Muscle of back (tissue), 13 donors: ENCODE data around the gene ELOVL2. TPM values are rescaled to one million over a fixed set of nuclear protein-coding genes. Genes with fewer than 3 reads are reported as not detected.
"Not testable (repeated sequence)": the region's sequence is repeated elsewhere in the genome, so short reads cannot be mapped to it uniquely, and the experiment has no call there.

Source experiments
- DNase-seq, 3 donors: peaks; one replicate each; pipeline versions ENCODE4 v3.0.0 to v3.0.0-alpha.2; 2013
- long read RNA-seq, 9 donors: transcript quantifications; one replicate each; lab custom pipeline, GENCODE V29; 2026
- polyA plus RNA-seq, 10 donors: library from polyadenylated mRNA; unstranded; fragments of 120-200 nt; gene quantifications; one replicate each; pipeline ENCODE4 v1.2.1, GENCODE V29; 2013; ENCODE audit not compliant: insufficient read length in 10 of 10

Gene ELOVL2
- polyA plus RNA-seq: 1 to 10 TPM; 2.1 to 3.7 (median 2.5) TPM
- long read RNA-seq, donor 1: 0 reads
- long read RNA-seq, donor 2: 0 reads
- long read RNA-seq, donor 3: 0 reads
- long read RNA-seq, donor 4: 0 reads
- long read RNA-seq, donor 5, partial matches to known transcripts: 0 of 1 reads
- long read RNA-seq, donor 5, other reads (novel, unspliced or antisense): 0 of 1 reads
- long read RNA-seq, donor 6: 0 reads
- long read RNA-seq, donor 7: 0 reads
- long read RNA-seq, donor 8: 0 reads
- long read RNA-seq, donor 9, partial matches to known transcripts: 0 of 2 reads
- long read RNA-seq, donor 9, other reads (novel, unspliced or antisense): 0 of 2 reads

GRCh38 chr6:11043961-11044711 lies at the start of gene ELOVL2:
ELOVL2 (minus strand) TSS chr6:11044305; CDS start chr6:11044230, 75 bp downstream.
- peak in 2 of 3 donors; percentile 53 to 73 for DNase-seq

- no peak for DNase-seq
Observed at GRCh38 chr6:11093376-11093625, 49.2 kb upstream of the ELOVL2 start.

GRCh38 chr6:11092668-11093375 lies 48.7 kb upstream of the ELOVL2 start:
- DNase-seq: no peak

- DNase-seq: not testable (repeated sequence)
Observed at GRCh38 chr6:11091141-11091540, 47.0 kb upstream of the ELOVL2 start.

- DNase-seq: no peak
Observed at GRCh38 chr6:11089695-11090094, 45.6 kb upstream of the ELOVL2 start.

GRCh38 chr6:11087141-11087812 lies 43.2 kb upstream of the ELOVL2 start:
- not testable (repeated sequence) for DNase-seq

GRCh38 chr6:11085758-11086435 lies 41.8 kb upstream of the ELOVL2 start:
- DNase-seq: peak in 1 of 3 donors; percentile 39

- no peak for DNase-seq
Observed at GRCh38 chr6:11083956-11084355, 39.9 kb upstream of the ELOVL2 start.

GRCh38 chr6:11083491-11083890 lies 39.4 kb upstream of the ELOVL2 start:
- DNase-seq: no peak

- DNase-seq: no peak
Observed at GRCh38 chr6:11080296-11080695, 36.2 kb upstream of the ELOVL2 start.

GRCh38 chr6:11078266-11078665 lies 34.2 kb upstream of the ELOVL2 start:
- no peak for DNase-seq

- DNase-seq: no peak
Observed at GRCh38 chr6:11076540-11076939, 32.4 kb upstream of the ELOVL2 start.

GRCh38 chr6:11072101-11072500 lies 28.0 kb upstream of the ELOVL2 start:
- no peak for DNase-seq

GRCh38 chr6:11069760-11070159 lies 25.7 kb upstream of the ELOVL2 start:
- DNase-seq: no peak

- DNase-seq: no peak
Observed at GRCh38 chr6:11067348-11067747, 23.2 kb upstream of the ELOVL2 start.

- no peak for DNase-seq
Observed at GRCh38 chr6:11066505-11067347, 22.6 kb upstream of the ELOVL2 start.

GRCh38 chr6:11065436-11066202 lies 21.5 kb upstream of the ELOVL2 start:
- no peak for DNase-seq

- no peak for DNase-seq
Observed at GRCh38 chr6:11064836-11065235, 20.7 kb upstream of the ELOVL2 start.

- no peak for DNase-seq
Observed at GRCh38 chr6:11062715-11063114, 18.6 kb upstream of the ELOVL2 start.

GRCh38 chr6:11062083-11062482 lies 18.0 kb upstream of the ELOVL2 start:
- no peak for DNase-seq
